B cell (primary cell): Measurements from ENCODE around the gene PCDHB16.
"Not testable (repeated sequence)": the region's sequence is repeated elsewhere in the genome, so short reads cannot be mapped to it uniquely, and the experiment has no call there.

Source experiments
- CTCF ChIP-seq: fragments of 200-600 bp; IDR thresholded peaks from one replicate; pipeline ENCODE4 v1.8.0; 2022; ENCODE audit warnings: antibody characterized with exemption, mild to moderate bottlenecking
- EZH2 ChIP-seq: IDR thresholded peaks from 2 replicates; pipeline ENCODE4 v1.6.1; 2012; ENCODE audit warnings: borderline replicate concordance, low read depth, mild to moderate bottlenecking, moderate library complexity, low read length; ENCODE audit not compliant: insufficient read depth, poor library complexity, severe bottlenecking

GRCh38 chr5:141184117-141184855 lies 2.1 kb downstream of the PCDHB16 start:
- not testable (repeated sequence) for TF ChIP-seq CTCF, EZH2
